Urothelium cell line (cell line): ENCODE measurements around the gene TMEM19.
"Not testable (repeated sequence)": the region's sequence is repeated elsewhere in the genome, so short reads cannot be mapped to it uniquely, and the experiment has no call there.

Experiments
- DNase-seq: peaks from one replicate; pipeline ENCODE4 v3.0.0; 2011; ENCODE audit warnings: low spot score, mixed read lengths
- FAIRE-seq: peaks from 2 replicates; lab custom pipeline; 2011; peaks lifted over from hg19 to GRCh38; lab: Jason Lieb, UNC

Gene TMEM19

DNA sequence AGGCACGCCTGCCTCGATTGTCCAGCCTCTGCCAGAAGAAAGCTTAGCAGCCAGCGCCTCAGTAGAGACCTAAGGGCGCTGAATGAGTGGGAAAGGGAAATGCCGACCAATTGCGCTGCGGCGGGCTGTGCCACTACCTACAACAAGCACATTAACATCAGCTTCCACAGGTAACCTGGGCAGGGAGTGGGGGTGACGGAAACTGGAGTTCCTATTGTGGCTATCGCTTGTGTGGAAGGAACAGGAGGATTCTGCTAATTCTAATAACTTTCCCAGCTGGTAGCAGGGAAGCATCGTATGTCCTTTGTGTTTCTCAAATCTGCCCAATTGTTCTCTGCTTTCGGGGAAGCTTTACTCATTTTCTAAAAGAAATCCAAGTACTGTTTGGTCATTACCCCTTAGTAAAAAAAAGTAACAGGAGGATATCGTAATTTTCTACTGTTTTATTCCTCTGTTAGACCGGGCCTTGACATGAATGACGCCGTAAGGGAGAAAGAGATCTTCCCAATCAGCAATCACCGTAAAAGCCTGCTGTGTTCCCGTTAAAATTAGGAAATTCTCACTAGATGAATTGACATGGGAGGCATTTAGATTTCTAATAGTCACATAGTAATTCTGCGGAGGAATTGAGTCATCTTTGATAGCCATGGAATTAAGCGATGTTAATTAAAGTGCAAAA is 21.3 kb upstream of the TMEM19 start:
- no peak for DNase-seq
- no peak for FAIRE-seq

DNA sequence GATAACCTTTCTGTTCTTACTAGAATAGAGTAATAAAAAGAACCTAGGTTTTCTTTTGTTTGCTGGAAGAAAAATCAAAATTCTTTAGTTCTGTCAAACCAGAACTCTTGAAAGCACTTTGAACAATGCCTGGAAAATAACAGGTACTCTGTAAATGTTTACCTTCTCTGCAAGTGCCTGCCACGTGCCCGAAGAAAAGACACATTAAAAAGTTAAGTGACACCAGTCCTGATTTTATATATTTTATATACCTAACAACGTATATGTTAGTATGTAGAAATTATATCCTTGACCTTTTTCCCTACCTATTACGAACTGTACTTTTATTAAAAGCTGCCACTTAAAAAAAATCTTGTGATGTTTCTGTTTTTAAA is 20.8 kb upstream of the TMEM19 start:
- no peak for FAIRE-seq
- no peak for DNase-seq

- no peak for FAIRE-seq
- no peak for DNase-seq
Measured at GRCh38 chr12:71666259-71666658, 19.6 kb upstream of the TMEM19 start.

- DNase-seq (no peak), FAIRE-seq (no peak)
Measured at GRCh38 chr12:71671311-71671710, 14.6 kb upstream of the TMEM19 start.

DNA sequence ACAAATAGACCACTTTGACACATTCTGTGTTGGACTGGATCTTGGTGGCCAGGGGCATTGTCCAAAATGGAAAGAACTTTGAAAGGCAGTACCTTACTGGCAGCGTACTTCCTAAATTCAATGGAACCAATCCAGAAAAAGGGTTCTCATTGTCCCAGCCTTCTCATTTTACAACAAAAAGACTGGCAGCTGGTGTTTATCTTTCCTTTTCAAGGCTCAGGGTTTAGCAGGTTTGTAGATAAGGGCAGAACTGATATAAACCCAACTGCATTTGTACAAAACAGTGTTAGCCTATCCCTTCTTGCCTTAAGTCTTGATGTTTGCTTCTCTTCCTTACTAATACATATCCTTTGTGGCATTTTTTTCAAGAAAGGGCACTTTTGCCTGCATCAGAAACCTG is 14.1 kb upstream of the TMEM19 start:
- no peak for FAIRE-seq
- no peak for DNase-seq

- FAIRE-seq: no peak
- DNase-seq: no peak
Measured at GRCh38 chr12:71682466-71682865, 3.4 kb upstream of the TMEM19 start.

GRCh38 chr12:71683633-71684032 is 2.2 kb upstream of the TMEM19 start:
- FAIRE-seq (no peak), DNase-seq (no peak)

DNA sequence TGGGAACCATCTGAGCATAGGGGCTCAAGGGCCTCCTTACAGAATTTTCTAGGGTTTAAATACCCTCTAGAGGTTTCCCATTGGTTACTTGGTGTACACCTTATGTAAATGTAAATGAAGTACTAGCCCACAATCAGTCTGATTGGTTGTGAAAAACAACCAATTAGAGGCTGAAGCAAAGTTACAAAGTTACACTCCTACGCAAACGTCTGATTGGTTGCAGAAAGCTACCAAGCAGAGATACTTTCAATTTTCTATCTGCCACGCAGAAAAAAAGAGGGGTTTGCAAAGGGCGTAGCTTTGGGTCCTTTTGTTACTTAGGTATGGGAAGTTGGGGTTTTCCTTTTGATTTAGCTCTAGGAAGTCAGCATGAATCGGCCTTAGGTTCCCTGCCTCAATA is 1.8 kb upstream of the TMEM19 start:
- no peak for FAIRE-seq

GRCh38 chr12:71685312-71685906 is 473 bp upstream of the TMEM19 start:
- DNase-seq (no peak), FAIRE-seq (no peak)

More for the DNA sequence above, 1.8 kb upstream of the TMEM19 start:
- DNase-seq: no peak

DNA sequence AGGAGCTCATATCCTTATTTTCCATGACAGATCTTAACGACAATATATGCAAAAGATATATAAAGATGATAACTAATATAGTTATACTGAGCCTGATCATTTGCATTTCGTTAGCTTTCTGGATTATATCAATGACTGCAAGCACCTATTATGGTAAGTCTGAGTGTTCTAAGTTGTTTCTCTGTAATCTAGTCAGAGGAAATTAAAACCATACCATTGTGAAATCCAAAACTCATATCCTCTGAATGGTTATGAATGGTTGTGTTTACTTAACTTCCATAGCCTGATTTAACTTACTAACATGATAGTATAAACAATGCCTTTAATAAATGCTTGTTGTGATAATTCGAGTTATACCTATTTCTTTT is 760 bp downstream of the TMEM19 start:
- FAIRE-seq: no peak
- DNase-seq: no peak

DNA sequence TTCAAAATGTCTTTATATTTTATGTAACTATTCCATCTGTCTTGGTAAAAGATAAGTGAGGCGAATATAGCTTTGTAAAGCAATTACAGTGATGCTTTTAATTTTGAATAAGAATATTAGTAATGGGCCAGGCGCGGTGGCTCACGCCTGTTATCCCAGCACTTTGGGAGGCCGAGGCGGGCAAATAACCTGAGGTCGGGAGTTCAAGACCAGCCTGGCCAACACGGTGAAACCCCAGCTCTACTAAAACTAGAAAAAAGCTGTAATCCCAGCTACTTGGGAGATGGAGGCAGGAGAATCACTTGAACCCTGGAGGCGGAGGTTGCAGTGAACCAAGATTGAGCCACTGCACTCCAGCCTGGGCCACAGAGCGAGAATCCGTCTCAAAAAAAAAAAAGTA is 1.3 kb downstream of the TMEM19 start:
- not testable (repeated sequence) for FAIRE-seq, DNase-seq

DNA sequence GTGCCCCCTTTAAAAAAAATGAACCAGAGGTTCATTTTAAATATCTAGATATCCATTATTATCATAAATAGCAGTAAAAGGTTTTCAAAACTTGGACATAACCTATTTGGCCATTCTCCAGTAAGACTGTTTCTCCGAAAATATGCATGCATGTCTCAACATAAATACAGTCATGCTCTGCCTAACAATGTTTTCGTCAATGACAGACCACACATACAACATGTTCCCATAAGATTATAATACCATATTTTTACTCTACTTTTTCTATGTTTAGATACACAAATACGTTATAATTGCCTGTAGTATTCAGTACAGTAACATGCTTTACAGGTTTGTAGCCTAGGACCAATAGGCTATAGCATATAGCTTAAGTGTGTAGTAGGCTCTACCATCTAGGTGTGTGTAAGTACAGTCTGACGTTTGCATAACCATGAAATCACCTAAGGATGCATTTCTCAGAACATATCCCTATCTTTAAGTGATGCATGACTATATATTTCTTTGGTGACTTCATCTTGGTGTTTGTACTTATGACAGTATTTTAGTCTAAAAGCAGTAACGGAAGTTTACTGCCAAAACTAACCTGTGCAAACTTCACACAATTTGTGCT is 3.2 kb downstream of the TMEM19 start:
- DNase-seq (no peak), FAIRE-seq (no peak)

DNA sequence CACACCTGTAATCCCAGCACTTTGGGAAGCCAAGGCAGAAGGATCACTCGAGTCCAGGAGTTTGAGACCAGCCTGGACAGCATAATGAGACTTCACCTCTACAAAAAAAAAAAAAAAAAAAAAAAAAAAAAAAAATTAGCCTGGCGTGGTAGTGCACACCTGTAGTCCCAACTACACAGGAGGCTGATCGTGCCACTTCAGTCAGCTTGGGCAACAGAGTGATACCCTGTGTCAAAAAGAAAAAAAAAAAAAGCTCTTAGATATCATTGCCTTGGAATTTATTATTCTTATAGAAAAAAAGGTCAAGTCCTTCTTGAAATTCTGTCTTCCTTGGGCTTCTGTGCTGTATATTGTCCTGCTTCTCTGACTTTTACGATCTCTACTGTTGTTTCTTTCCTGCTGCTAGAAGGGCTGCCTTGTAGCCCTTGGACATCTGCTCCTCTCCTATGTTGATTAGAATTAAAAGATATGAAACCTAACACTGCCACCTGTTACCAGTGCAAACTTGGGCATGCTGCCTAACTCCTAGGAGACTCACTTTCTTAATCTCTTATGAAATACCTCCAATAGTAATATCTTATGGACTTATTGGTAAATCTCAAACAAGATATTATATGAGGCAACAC is 5.7 kb downstream of the TMEM19 start:
- FAIRE-seq: no peak
- no peak for DNase-seq

GRCh38 chr12:71693126-71693525 is 7.2 kb downstream of the TMEM19 start:
- DNase-seq (no peak), FAIRE-seq (no peak)

DNA sequence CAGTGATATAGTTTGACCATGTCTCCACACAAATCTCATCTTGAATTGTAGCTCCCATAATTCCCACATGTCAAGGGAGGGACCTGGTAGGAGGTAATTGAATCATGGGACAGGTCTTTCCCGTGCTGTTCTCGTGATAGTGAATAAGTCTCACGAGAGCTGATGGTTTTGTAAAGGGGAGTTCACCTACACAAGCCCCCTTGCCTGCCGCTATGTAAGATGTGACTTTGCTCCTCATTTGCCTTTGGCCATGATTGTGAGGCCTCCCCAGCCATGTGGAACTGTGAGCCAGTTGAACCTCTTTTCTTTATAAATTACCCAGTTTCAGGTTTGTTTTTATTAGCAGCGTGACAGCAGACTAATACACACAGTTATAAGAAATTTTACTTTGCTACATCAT is 7.8 kb downstream of the TMEM19 start:
- not testable (repeated sequence) for DNase-seq, FAIRE-seq

- no peak for FAIRE-seq
- no peak for DNase-seq
Measured at GRCh38 chr12:71694099-71694820, 8.4 kb downstream of the TMEM19 start.

GRCh38 chr12:71695782-71696181 is 9.9 kb downstream of the TMEM19 start:
- no peak for FAIRE-seq
- no peak for DNase-seq

GRCh38 chr12:71702181-71702580 is 16.3 kb downstream of the TMEM19 start:
- not testable (repeated sequence) for DNase-seq, FAIRE-seq

- no peak for DNase-seq
- FAIRE-seq: no peak
Measured at GRCh38 chr12:71702590-71702989, 16.7 kb downstream of the TMEM19 start.

- DNase-seq: no peak
- no peak for FAIRE-seq
Measured at GRCh38 chr12:71703206-71703605, 17.3 kb downstream of the TMEM19 start.

GRCh38 chr12:71704920-71705319 is 19.0 kb downstream of the TMEM19 start:
- FAIRE-seq (no peak), DNase-seq (no peak)
